Measurements from ENCODE around the gene BCL2L15. TPM values are rescaled to one million over a fixed set of nuclear protein-coding genes. Genes with fewer than 3 reads are reported as not detected.
"Not testable (repeated sequence)": the region's sequence is repeated elsewhere in the genome, so short reads cannot be mapped to it uniquely, and the experiment has no call there.

The BCL2L15 gene
- total and polyA plus RNA-seq, 10 of the 15 experiments (the other 5 are each of a cell fraction or from before 2014, with no cell fraction given) = 0.42 to 1.2 (median 0.59) TPM

GRCh38 chr1:113852694-113853093 lies 34.7 kb downstream of the BCL2L15 start:
- H3K4me1 ChIP-seq (ENCODE audit: control insufficient read depth, insufficient read depth, low read length); intact Hi-C loops (cut with micrococcal nuclease; ENCODE audit: unreplicated experiment); H3K9me3 ChIP-seq (replicated peaks; ENCODE audit: control insufficient read depth, insufficient read depth, low read length); H3K27ac ChIP-seq (ENCODE audit: control insufficient read depth, insufficient read depth); H3K4me3 ChIP-seq; ATAC-seq; DNase-seq (ENCODE audit: low read depth, low spot score); H4K20me1 ChIP-seq (ENCODE audit: control insufficient read depth, insufficient read depth); H3K9ac ChIP-seq (ENCODE audit: control insufficient read depth, insufficient read depth, low read length); H2AFZ ChIP-seq (ENCODE audit: control insufficient read depth, low read depth, low read length); H3K79me2 ChIP-seq (ENCODE audit: control insufficient read depth, insufficient read depth, low read length); CTCF ChIA-PET; H3K4me2 ChIP-seq (ENCODE audit: control insufficient read depth, insufficient read depth); RAD21 ChIA-PET (ENCODE audit: unreplicated experiment); in situ Hi-C loops (cut with MboI); BruUV-seq (replicated peaks); H3K27me3 ChIP-seq (replicated peaks in 1 of 2; ENCODE audit: control insufficient read depth in 2 of 2, insufficient read depth in 2 of 2, low read length in 1 of 2); SMC1A ChIA-PET (ENCODE audit: uncharacterized antibody, unreplicated experiment); FAIRE-seq: not testable (repeated sequence)
- whole genome bisulfite sequencing (ENCODE audit: insufficient coverage, insufficient replicate concordance, low lambda C conversion rate, missing lambda C conversion rate) = 94% methylated on average over 6 of the region's 6 CpGs
- POLR2A ChIA-PET = interaction anchor here (0.6 kb wide), 1 partner anchor 28 kb away, joined by 3 read pairs; no protein-coding TSS in a partner anchor
- H3K36me3 ChIP-seq (ENCODE audit: control insufficient read depth in 2 of 2, insufficient read depth in 2 of 2, low read length in 1 of 2) = peaks cover 0 to 24% of the 10 kb centered on the region in 2 experiments; a peak in 2 of 4 replicates

- RAD21 ChIA-PET (ENCODE audit: unreplicated experiment) = interaction anchor here (0.9 to 1.2 kb wide), 5 partner anchors 9 to 54 kb away, joined by 3 to 8 read pairs (median 4); no protein-coding TSS in a partner anchor
- TF ChIP-seq ETV6 (conservative IDR thresholded peaks at IDR 0.05 in 1 of 2, IDR thresholded peaks at IDR 0.05 in 1 of 2; ENCODE audit: borderline replicate concordance in 1 of 2, low read depth in 1 of 2) (peak in 1 of 2 experiments; percentile 73; a peak in 2 of 4 replicates), RFX5 (IDR thresholded peaks at IDR 0.05; ENCODE audit: low read depth, low read length) (no peak), CHD4 (IDR thresholded peaks at IDR 0.05) (no peak), SIN3A (IDR thresholded peaks at IDR 0.05; ENCODE audit: low read depth, low read length) (no peak), SREBF1 (IDR thresholded peaks at IDR 0.05; ENCODE audit: low read length) (no peak), KDM1A (IDR thresholded peaks at IDR 0.05; ENCODE audit: borderline replicate concordance) (no peak)
- no peak overlapping the region for H3K4me2 ChIP-seq (ENCODE audit: control insufficient read depth, insufficient read depth)
- no peaks in the 10 kb centered on the region for H3K4me1 ChIP-seq (ENCODE audit: control insufficient read depth, insufficient read depth, low read length)
- no peak overlapping the region for H3K9ac ChIP-seq (ENCODE audit: control insufficient read depth, insufficient read depth, low read length)
- no peaks in the 10 kb centered on the region for H3K27me3 ChIP-seq (replicated peaks in 1 of 2; ENCODE audit: control insufficient read depth in 2 of 2, insufficient read depth in 2 of 2, low read length in 1 of 2)
- H3K79me2 ChIP-seq (ENCODE audit: control insufficient read depth, insufficient read depth, low read length) = no peaks in the 10 kb centered on the region
- POLR2A ChIA-PET = interaction anchor here (0.6 kb wide), 1 partner anchor 8 kb away, joined by 3 read pairs; no protein-coding TSS in a partner anchor
- H3K9me3 ChIP-seq (replicated peaks; ENCODE audit: control insufficient read depth, insufficient read depth, low read length) = peaks cover 4% of the 10 kb centered on the region; the same call in 2 of the 3 replicates
- BruUV-seq (replicated peaks) = no TSS peak
- FAIRE-seq (no peak), DNase-seq (ENCODE audit: low read depth, low spot score) (no peak), ATAC-seq (no peak)
- CTCF ChIA-PET = interaction anchor here (1.0 to 1.3 kb wide), 5 partner anchors 10 to 27 kb away, joined by 3 to 5 read pairs (median 5); no protein-coding TSS in a partner anchor
- no peaks in the 10 kb centered on the region for H4K20me1 ChIP-seq (ENCODE audit: control insufficient read depth, insufficient read depth)
- in situ Hi-C loops (cut with MboI) = no loop called here
- H3K4me3 ChIP-seq = no peak overlapping the region
- WGBS (ENCODE audit: insufficient coverage, insufficient replicate concordance, low lambda C conversion rate, missing lambda C conversion rate) = 73% methylated on average over 3 of the region's 3 CpGs
- SMC1A ChIA-PET (ENCODE audit: uncharacterized antibody, unreplicated experiment) = interaction anchor here (0.9 to 1.4 kb wide), 8 partner anchors 9 to 97 kb away, joined by 3 to 12 read pairs (median 4); partner anchors contain the start of genes AP4B1 and HIPK1
- no peak overlapping the region for H3K27ac ChIP-seq (ENCODE audit: control insufficient read depth, insufficient read depth)
- peaks cover 0 to 19% of the 10 kb centered on the region in 2 experiments; a peak in 2 of 4 replicates for H3K36me3 ChIP-seq (ENCODE audit: control insufficient read depth in 2 of 2, insufficient read depth in 2 of 2, low read length in 1 of 2)
- intact Hi-C loops (cut with micrococcal nuclease; ENCODE audit: unreplicated experiment) = no loop called here
- no peak overlapping the region for H2AFZ ChIP-seq (ENCODE audit: control insufficient read depth, low read depth, low read length)
Measured at GRCh38 chr1:113850127-113850796, 37.1 kb downstream of the BCL2L15 start.

Data from GM12878 (cell line).